A673 (cell line): Measurements from ENCODE around the gene ZNF396. TPM values are rescaled to one million over a fixed set of nuclear protein-coding genes. Genes with fewer than 3 reads are reported as not detected.

Experiments
- BruUV-seq: library from RNA; stranded (reverse); fragments of 400-500 nt; replicated peaks from 2 replicates; lab custom pipeline; 2021; lab: Mats Ljungman, UMichigan
- CTCF ChIA-PET: fragments of 300-600 bp; sonication (Branson Sonifier 250); formaldehyde crosslinking; loops from one replicate; lab custom pipeline; 2022; ENCODE audit warnings: antibody characterized with exemption; lab: Charles Lee
- POLR2A ChIA-PET: fragments of 300-600 bp; sonication (Branson Sonifier 250); formaldehyde crosslinking; loops from one replicate; lab custom pipeline; 2022; ENCODE audit warnings: antibody characterized with exemption; ENCODE audit not compliant: low non-redundant PET; lab: Charles Lee
- DNase-seq: peaks from one replicate; pipeline ENCODE4 v3.0.0-alpha.2; 2015; ENCODE audit warnings: low spot score
- H3K27ac ChIP-seq: fragments of 200-600 bp; sonication (generic); 2 replicates; pipeline ENCODE4 v1.5.1; 2016; ENCODE audit warnings: mixed run types, low read depth, mild to moderate bottlenecking, mixed read lengths, antibody characterized with exemption, low read length; ENCODE audit not compliant: poor library complexity, severe bottlenecking
- H3K27me3 ChIP-seq: fragments of 200-600 bp; sonication (generic); replicated peaks from 2 replicates; pipeline ENCODE4 v1.6.1; 2017; ENCODE audit warnings: mixed run types, low read depth, mild to moderate bottlenecking, mixed read lengths, antibody characterized with exemption, low read length; ENCODE audit not compliant: insufficient read depth, poor library complexity
- H3K36me3 ChIP-seq: fragments of 200-600 bp; sonication (generic); 2 replicates; pipeline ENCODE4 v1.6.1; 2016; ENCODE audit warnings: mixed run types, mild to moderate bottlenecking, mixed read lengths, antibody characterized with exemption, low read length; ENCODE audit not compliant: insufficient read depth, poor library complexity, severe bottlenecking
- H3K4me1 ChIP-seq: fragments of 200-600 bp; sonication (generic); 2 replicates; pipeline ENCODE4 v1.6.1; 2017; ENCODE audit warnings: mixed run types, mild to moderate bottlenecking, mixed read lengths, antibody characterized with exemption, low read length; ENCODE audit not compliant: insufficient read depth, poor library complexity, severe bottlenecking
- H3K4me3 ChIP-seq: fragments of 200-600 bp; sonication (generic); 2 replicates; pipeline ENCODE4 v1.5.1; 2016; ENCODE audit warnings: low read depth, mixed run types, mild to moderate bottlenecking, mixed read lengths, low read length; ENCODE audit not compliant: poor library complexity, severe bottlenecking
- H3K9me3 ChIP-seq: fragments of 200-600 bp; sonication (generic); 2 replicates; pipeline ENCODE4 v1.6.1; 2016; ENCODE audit warnings: mixed run types, low read depth, mild to moderate bottlenecking, mixed read lengths, antibody characterized with exemption, low read length; ENCODE audit not compliant: poor library complexity, severe bottlenecking
- EZH2 ChIP-seq: fragments of 200-600 bp; sonication (generic); IDR thresholded peaks from 2 replicates; pipeline ENCODE4 v1.6.1; 2017; ENCODE audit warnings: borderline replicate concordance, low read depth, mild to moderate bottlenecking, mixed read lengths, antibody characterized with exemption, low read length; ENCODE audit not compliant: poor library complexity, severe bottlenecking
- intact Hi-C: fragments of 100-400 bp; cut with micrococcal nuclease; formaldehyde crosslinking; loops from one replicate; pipeline ENCODE4 v1.10.0; 2022; ENCODE audit not compliant: unreplicated experiment
- total RNA-seq: library from RNA; stranded (reverse); gene quantifications from 2 replicates; pipeline ENCODE4 v1.2.3, GENCODE V29; 2021
- TF ChIP-seq, protein P1 (sequence below): fragments of 300-800, 200-600 bp; sonication (generic); conservative IDR thresholded peaks from 2 replicates; pipeline ENCODE4 v1.5.1; 2017; ENCODE audit warnings: low read depth, mild to moderate bottlenecking, antibody characterized with exemption, low read length, moderate library complexity, mixed read lengths

Gene ZNF396
- total RNA-seq, 1 experiment from 2014 or later, result 0.84 TPM

DNA sequence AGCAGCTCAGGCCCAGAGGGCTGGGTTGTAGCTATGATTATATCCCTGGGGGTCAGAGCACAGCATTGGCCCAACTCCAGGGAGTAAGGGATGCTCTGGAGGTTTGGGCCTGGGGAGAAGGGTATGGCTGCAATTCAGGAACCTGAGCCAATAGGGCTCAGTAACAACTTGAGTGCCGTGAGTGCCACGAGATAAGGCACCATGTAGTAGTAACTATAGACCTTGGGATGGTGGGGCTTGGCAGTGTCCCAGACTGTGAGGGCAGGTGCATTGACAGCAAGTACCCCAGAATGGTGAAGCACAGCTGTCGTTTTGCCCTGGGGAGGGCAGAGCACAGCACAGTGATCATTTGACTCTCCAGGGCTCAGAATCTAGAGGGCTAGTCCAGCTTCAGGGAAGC lies 45.1 kb upstream of the ZNF396 start:
- H3K27ac ChIP-seq, result no peak overlapping the region
- ChIA-PET POLR2A (no interaction called here), CTCF (no interaction called here)
- intact Hi-C loops, result no loop called here
- H3K36me3 ChIP-seq, result no peaks in the 10 kb centered on the region
- H3K4me3 ChIP-seq, result no peak overlapping the region
- BruUV-seq, result no TSS peak
- peaks cover 5% of the 10 kb centered on the region for H3K9me3 ChIP-seq
- no peaks in the 10 kb centered on the region for H3K27me3 ChIP-seq
- DNase-seq, result no peak
- H3K4me1 ChIP-seq, result no peaks in the 10 kb centered on the region
- no peak for TF ChIP-seq EZH2
- TF ChIP-seq, protein P1, sequence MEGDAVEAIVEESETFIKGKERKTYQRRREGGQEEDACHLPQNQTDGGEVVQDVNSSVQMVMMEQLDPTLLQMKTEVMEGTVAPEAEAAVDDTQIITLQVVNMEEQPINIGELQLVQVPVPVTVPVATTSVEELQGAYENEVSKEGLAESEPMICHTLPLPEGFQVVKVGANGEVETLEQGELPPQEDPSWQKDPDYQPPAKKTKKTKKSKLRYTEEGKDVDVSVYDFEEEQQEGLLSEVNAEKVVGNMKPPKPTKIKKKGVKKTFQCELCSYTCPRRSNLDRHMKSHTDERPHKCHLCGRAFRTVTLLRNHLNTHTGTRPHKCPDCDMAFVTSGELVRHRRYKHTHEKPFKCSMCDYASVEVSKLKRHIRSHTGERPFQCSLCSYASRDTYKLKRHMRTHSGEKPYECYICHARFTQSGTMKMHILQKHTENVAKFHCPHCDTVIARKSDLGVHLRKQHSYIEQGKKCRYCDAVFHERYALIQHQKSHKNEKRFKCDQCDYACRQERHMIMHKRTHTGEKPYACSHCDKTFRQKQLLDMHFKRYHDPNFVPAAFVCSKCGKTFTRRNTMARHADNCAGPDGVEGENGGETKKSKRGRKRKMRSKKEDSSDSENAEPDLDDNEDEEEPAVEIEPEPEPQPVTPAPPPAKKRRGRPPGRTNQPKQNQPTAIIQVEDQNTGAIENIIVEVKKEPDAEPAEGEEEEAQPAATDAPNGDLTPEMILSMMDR, result no peak

DNA sequence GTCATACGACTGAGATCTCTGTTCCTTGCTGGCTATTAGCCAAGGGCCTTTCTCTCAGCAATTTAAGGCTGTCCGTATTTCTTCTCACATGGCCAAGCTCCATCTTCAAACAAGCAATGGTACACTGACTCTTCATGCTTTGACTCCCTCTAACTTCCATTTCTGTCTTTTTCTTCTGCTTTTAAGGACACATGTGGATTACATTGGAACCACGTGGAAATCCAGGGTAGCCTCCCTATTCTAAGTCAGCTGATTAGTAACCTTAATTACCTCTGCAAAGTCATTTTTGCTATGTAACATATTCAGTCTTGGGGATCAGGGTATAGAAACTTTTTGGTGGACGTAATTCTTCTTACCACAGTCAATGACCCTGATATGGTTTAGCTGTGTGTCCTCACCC lies 41.5 kb upstream of the ZNF396 start:
- H3K9me3 ChIP-seq, result peaks cover 9% of the 10 kb centered on the region
- intact Hi-C loops, result no loop called here
- no peak for DNase-seq
- H3K4me1 ChIP-seq, result no peaks in the 10 kb centered on the region
- no peaks in the 10 kb centered on the region for H3K36me3 ChIP-seq
- H3K4me3 ChIP-seq, result no peak overlapping the region
- TF ChIP-seq EZH2, result no peak
- TF ChIP-seq, protein P1, result no peak
- ChIA-PET POLR2A (no interaction called here), CTCF (no interaction called here)
- H3K27ac ChIP-seq, result no peak overlapping the region
- no TSS peak for BruUV-seq
- H3K27me3 ChIP-seq, result no peaks in the 10 kb centered on the region

DNA sequence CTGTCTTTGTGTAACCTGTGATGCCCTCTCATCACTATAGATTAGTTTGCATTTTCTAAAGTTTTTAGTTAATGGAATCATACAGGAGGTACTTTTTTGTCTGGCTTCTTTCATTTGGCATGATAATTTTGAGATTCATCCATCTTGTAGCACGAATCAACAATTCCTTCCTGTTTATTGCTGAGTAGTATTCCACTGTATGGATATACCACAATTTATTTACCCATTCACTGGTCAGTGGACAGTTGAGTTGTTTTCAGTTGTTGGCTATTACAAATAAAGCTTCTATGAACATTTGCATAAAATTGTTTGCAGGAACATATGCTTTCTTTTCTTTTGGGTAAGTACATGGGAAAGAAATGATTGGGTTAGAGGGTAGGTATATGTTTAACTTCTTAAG lies 40.1 kb upstream of the ZNF396 start:
- Histone ChIP-seq H3K4me1 (no peaks in the 10 kb centered on the region), H3K36me3 (no peaks in the 10 kb centered on the region), H3K9me3 (peaks cover 9% of the 10 kb centered on the region), H3K27ac (no peak overlapping the region), H3K4me3 (no peak overlapping the region), H3K27me3 (no peaks in the 10 kb centered on the region)
- BruUV-seq, result no TSS peak
- ChIA-PET CTCF (no interaction called here), POLR2A (no interaction called here)
- intact Hi-C loops, result no loop called here
- TF ChIP-seq, protein P1, result no peak
- no peak for DNase-seq
